Measurements from ENCODE around the gene CCDC186.
"Not testable (repeated sequence)": the region's sequence is repeated elsewhere in the genome, so short reads cannot be mapped to it uniquely, and the experiment has no call there.

Gene CCDC186

DNA sequence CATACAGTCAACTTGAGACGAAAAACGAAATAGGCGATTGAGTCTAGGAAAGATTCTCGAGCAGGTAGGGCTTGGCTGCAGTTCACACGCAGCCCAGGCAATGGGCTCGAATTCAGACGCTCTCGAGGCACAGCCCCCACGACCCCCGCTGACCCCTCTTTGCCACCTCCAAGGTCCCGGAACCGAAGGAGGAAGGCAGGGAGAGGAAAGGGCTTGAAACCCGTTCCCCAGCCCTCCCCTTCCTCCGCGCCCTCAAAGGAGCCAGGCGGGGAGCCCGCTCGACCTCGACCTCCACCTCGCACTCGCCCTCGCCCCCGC is 441 bp downstream of the CCDC186 start:
- no peak for DNase-seq (ENCODE audit: low read depth)

DNA sequence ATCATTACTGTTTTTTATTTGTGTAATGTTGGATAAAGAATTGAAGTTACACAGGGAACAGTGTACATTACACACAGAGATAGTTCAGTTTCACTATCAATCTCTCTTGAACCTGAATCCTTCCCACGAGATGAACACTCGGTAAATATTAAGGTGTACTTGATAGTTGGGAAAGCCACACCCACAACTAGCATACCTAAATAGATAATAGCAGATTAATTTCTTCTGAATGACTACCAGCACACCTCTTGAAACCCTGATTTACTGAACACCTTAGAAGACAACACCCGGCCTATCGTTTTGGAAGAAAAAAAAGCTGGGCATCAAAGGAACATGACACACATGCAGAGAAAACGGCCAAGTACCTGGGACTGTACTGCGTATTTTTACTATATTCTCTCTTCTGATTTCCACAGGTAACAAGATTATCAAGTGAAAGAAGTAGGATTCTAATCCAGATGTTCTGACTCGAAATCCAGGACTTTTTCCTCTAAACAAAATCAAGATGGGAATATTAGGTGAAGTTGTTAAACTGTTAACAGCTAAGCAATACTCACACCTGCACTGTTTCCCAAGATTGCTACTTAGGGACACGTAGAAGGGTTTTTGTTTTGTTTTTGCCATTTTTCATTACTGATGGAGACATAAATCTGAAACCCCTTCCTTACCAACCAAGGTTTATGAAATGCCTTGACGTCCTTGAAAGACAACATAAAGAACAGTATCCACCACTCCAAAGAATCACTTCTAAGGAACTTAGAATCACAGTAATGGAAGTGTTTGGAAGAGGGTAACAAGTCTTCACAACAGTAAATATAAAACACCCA is 1.0 kb downstream of the CCDC186 start:
- peak; percentile 4 for DNase-seq (ENCODE audit: low read depth)

DNA sequence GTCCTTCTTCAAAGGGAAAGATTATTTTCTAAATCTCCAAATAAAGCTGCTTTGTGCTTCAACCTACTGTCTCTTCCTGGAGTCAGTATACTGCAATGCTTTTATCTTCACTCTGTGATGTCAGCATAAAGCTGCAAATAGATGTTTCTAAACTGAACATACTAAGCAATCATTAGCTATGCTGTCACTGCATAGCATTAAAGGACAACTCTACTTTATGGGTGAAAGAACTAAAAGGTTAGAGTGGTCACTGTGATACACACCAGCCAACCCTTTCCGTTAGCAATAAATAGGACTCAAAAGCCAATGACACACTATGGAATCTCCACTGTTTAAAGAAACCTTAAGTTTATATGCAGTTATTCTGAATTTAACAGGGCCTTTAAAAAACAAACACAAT is 1.8 kb downstream of the CCDC186 start:
- DNase-seq (ENCODE audit: low read depth): peak; percentile 48

DNA sequence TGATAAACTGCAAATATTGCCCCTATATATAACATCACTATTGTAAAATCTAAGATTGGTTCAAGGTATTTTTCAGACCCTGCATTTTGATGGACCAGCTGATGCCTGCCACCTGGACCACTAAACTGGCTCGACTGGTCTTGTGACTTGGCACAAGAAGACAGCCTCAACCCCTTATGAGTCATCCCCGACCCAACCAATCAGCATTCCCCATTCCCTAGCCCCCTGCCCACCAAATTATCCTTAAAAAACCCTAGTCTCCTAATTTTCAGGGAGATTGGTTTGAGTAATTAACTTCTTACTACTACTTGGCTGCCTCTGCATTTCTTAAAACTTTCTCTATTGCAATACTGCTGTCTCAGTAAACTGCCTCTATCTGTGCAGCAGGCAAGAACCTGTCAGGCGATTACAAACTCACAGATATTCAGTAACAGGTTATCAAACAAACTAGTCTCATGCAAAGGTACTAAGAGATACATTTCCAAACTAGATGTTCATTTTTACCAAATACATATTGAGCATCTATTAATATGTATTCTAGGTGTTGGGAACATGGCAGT is 5.5 kb downstream of the CCDC186 start:
- no peak for DNase-seq (ENCODE audit: low read depth)

DNA sequence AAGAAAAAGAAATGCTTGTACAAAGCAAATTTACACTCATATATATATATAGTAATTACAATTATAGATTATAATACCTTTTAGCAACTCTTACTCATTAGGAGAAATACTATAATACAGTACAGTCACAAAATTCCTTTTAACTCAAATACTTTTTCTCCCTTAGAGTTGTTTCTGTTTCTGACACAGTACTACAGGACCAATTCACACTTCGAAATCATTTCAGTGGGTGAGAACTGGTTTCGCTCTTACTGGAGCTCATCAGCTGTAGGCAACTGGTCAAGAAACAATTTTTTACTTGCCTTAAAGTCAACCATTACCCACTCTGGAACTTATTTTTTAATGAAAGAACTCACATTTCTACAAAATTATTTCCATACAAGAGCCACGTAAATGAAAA is 6.0 kb downstream of the CCDC186 start:
- DNase-seq (ENCODE audit: low read depth): no peak

DNA sequence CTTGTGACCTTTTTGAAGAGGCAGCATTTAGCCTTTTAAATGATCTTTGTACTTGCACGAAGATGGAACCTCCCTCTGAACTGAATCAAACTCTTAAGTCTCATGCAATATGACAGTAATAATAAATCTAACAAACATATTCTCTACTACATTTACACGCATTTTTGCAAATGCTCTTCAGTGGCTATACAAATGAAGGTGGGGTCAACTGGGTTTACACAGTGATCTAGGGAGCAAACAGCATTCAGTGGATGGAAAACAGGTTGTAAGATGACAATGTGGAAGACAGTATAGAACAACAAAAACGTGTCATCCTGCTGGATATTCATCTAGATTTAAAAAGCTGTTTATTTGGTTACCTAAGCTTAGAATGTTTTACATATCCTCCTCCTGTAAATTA is 7.5 kb downstream of the CCDC186 start:
- no peak for DNase-seq (ENCODE audit: low read depth)

DNA sequence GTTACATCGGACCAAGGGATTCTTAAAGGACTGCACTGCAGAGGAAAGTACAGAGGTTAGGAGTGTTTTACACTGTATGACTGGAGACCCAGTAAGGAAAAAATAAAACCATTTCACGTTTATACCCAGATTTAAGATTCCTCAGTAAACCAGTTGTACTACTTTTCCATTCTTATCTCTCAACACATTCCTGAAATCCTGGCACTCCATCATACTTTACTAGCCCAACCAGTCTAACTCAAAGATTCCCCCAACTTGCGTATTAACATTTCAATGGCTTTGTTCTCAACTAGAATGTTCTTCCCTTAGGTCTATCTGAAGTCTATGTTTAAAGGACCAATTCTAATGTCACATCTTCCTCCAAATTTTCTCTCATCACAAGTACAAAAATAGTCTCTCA is 8.0 kb downstream of the CCDC186 start:
- DNase-seq (ENCODE audit: low read depth): no peak

DNA sequence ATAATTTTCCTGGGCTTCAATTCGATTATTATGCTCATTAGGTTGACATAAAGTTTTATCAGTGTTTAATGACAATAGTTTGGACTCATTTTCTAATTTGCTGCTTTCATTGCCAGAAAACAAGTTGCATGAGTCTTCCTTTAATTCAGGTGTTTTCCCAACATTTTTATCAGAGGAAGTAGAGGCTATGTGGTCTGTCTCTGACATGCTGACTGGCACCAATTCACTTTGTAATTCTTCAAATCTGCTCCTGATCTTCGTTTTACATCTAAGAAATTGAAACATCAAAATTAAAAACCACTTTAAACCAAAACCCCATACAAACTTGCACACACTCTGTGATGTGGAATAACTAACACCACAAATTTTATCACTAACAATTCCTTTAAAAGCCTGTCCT is 10.9 kb downstream of the CCDC186 start:
- no peak for DNase-seq (ENCODE audit: low read depth)

DNA sequence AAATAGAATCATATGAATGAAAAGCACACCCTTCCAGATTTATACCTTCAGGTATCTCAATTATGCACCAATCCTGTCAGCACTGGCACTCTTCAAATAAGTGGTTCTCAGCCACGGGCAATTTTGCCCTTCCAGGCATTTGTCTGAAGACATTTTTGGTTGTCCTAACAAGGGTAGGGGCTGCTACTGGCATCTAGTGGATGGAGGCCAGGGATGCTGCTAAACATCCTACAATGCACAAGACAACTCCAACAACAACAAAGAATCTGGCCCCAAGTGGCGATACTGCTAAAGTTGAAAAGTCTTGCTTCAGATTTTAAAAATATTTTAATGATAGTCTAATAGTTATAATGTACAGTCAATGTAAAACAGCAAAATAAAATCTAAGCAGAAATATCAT is 16.1 kb downstream of the CCDC186 start:
- no peak for DNase-seq (ENCODE audit: low read depth)

DNA sequence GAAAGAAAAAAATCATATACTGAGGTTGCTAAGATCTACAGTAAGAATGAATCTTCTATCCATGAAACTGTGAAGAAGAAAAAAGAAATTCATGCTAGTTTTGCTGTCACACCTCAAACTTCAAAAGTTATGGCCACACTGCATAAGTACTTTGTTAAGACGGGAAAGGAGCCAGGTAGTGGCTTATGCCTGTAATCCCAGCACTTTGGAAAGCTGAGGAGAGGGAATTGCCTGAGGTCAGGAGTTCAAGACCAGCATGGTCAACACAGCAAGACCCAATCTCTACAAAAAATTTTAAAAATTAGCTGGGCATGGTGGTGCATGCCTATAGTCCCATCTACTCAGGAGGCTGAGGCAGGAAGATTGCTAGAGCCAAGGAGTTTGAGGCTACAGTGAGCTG is 22.1 kb downstream of the CCDC186 start:
- no peak for DNase-seq (ENCODE audit: low read depth)

DNA sequence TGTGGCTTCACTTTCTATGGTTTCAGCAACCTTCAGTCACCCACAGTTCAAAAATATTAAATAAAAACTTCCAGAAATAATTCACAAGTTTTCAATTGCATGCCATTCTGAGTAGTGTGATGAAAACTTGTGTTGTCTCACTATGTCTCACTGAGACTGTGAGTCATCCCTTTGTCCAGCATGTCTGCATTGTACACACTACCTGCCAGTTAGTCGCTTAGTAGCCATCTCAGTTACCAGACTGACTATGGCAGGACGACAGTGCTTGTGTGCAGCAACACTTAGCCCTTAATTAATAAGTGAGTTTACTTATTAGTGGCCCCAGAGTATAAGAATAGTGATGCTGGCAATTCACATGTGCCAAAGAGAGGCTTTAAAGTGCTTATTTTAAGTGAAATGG is 22.5 kb downstream of the CCDC186 start:
- peak; percentile 81 for DNase-seq (ENCODE audit: low read depth)

DNA sequence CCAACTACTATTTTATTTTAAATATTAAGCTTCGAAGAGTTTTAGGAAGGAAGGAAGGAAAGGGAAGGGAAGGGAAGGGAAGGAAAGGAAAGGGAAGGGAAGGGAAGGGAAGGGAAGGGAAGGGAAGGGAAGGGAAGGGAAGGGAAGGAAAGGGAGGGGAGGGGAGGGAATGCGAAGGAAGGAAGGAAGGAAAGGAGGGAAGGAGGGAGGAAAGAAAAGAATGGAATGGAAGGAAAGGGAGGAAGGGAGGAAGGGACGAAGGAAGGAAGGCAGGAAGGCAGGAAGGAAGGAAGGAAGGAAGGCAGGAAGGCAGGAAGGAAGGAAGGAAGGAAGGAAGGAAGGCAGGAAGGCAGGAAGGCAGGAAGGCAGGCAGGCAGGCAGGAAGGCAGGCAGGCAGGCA is 24.5 kb downstream of the CCDC186 start:
- DNase-seq (ENCODE audit: low read depth): not testable (repeated sequence)

DNA sequence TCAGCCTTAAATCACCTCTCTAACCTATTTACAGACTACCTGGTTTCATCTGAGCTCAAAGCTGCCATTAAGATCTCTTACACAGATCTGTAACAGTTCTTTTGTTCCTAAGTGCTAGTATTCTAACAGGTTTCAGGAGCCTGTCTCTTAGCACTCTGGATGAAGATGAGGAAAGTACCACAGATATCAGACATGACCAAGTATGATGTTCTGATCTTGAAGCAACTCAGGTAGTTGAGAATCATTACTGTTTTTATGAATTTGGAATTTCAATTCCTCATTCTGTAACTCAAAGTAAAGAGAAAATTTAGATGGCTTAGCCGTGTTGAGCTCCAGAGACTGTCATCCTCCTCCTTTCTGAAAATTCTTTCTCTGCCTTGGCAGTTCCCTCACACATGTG is 30.8 kb downstream of the CCDC186 start:
- DNase-seq (ENCODE audit: low read depth): no peak

DNA sequence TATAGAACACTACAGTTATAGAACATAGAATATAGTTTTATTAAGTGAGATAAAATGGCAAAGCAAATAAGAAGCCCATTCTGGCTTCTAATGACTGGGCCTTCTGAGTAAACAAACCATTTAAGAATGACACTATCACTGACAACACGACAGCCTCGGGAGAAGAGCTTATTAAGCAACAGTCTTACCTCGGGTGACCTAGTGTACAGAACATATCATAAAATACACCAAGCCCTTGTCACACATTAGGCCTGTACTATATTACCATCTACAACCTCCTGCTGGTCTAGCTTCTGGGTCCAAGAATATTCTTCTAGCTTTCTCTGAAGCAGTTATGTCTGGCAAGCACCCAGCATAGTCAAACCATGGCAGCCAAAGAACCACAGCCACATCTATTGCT is 32.0 kb downstream of the CCDC186 start:
- DNase-seq (ENCODE audit: low read depth): no peak

DNA sequence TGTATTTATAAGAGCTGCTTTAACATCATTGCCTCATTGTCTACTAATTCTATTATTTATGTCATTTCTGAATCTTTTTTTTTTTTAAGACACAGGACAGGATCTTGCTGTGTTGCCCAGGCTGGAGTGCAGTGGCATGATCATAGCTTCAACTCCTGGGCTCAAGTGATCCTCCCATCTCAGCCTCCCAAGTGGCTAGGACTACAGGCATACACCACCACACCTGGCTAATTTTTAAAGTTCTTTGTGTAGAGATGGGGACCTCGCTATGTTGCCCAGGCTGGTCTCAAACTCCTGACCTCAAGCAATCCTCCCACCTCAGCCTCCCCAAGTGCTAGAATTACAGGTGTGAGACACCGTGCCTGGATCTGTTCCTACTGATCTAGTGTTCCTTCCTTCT is 33.2 kb downstream of the CCDC186 start:
- DNase-seq (ENCODE audit: low read depth): not testable (repeated sequence)

DNA sequence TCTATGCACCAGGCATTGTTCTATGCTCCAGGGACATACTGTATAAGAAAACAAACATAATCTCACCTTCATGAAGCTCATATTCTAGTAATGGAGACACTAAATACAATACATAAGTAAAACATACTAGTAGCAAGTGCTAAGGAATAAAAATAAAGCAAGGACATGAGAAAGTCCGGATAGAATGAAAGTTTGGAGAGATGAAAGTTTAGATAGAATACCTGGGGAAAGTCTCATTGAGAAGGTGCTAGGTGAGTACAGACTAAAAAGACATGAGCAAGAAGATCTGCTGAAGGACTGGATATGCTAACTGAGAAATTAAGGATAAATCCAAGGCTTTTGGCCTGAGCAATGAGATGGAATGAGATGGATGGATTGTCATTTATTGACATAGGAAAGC is 34.0 kb downstream of the CCDC186 start:
- DNase-seq (ENCODE audit: low read depth): no peak

DNA sequence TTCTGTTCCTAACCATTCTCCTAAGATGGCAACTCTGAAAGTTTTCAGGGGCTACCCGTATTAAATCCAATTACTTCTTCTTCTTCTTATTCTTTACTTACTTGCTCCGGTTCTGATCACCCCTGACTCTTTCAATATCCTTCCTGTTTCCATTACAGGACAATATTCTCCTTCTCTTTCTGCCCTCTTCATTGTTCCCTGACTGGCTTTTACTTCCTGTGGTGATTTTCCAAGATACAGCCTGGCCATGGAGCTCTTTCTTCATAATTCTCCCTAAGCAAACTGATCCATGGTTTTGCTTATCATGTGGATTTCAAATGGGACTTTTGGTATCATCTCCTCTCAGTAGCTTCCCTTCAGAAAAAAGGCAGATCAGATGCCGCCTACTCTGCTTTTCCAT is 35.4 kb downstream of the CCDC186 start:
- no peak for DNase-seq (ENCODE audit: low read depth)

DNA sequence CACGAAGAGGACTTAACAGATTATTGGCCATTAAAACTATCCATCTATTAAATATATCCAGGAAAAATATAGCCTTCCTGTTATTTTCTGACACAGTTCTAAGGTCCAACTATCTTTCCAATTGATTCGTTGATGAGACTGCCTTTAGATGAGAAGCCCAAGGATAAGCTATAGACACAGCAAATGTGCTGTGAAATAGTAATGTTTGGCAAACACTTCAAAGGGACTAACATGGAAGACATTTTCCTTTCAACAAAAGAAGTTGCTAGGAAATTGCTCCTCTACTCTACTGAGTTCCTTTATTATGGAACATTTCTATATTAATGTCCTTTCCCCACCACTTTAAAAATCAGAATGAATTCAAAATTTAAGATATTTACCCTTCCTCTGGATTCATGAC is 38.5 kb downstream of the CCDC186 start:
- no peak for DNase-seq (ENCODE audit: low read depth)

DNA sequence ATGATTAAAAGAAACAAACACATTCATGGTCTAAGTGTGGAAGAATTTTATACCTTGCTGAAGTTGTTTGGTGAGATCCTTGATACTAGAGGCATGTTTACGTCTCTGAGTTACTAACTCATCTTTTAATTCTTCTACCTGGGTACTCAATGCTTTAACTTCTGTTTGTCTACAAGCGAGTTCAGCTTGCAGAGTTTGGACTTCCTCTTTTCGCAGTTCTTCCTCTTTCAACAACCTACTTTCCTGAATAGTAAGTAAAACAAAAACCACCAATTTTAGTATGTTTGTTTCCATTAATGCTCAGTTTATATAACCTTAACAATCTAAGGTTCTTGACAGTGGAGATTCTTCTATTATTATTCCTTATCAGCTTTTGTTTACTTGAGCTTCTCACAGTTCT is 42.9 kb downstream of the CCDC186 start:
- no peak for DNase-seq (ENCODE audit: low read depth)

DNA sequence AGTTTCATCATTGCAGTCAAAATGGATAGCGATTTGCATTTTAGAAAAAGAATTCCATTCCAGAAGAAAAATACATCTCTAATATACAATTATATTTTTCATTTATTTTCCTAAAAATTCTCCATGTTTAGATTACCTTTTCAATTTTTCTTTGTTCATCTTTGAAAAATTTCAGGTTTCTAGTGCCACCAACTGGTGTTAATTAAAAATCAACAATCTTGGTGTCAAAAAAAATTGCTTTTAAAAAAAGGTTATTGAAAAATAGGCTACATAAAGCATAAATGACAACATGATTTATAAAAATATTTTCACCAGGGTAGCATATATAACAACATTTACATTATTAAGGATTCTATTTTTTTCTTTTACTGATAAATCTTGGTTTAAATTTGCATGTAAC is 53.0 kb downstream of the CCDC186 start:
- no peak for DNase-seq (ENCODE audit: low read depth)

DNA sequence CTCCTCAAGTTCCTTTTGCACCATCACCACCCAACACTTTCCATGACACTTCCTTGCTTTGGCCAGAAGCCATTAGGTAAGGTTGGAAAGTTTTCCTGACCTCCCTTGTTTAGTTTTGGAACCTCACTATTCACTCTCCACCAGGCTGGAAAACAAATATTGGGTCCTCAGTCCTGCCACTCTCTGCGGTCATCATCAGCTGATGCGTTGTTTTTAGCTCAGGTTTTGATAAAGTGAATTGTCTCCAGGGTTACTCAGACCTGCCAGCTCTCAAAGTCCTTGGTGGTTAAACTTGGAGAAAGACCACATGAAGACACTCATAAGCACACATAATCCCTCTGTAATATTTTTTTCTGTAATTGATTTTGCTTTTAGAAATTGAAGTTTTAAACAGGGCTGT is 55.5 kb downstream of the CCDC186 start:
- no peak for DNase-seq (ENCODE audit: low read depth)

DNA sequence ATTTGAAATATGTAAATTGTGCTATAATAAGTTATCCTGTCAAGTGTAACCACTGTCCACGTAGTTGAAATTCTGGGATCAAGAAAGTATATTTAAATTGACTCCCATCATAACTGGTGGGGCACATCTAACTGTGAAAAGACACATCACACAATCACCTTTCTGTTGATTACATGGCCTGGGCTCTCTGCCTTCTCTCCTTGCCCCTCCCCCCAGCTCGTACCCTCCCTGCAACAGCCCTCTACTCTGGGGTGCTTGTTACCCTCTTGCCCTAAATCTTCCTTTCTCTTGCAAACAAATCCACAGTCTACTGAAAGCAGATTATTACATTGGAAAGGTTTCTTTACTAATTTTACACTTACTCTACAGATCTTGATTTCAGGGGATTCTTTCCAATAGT is 56.3 kb downstream of the CCDC186 start:
- no peak for DNase-seq (ENCODE audit: low read depth)

DNA sequence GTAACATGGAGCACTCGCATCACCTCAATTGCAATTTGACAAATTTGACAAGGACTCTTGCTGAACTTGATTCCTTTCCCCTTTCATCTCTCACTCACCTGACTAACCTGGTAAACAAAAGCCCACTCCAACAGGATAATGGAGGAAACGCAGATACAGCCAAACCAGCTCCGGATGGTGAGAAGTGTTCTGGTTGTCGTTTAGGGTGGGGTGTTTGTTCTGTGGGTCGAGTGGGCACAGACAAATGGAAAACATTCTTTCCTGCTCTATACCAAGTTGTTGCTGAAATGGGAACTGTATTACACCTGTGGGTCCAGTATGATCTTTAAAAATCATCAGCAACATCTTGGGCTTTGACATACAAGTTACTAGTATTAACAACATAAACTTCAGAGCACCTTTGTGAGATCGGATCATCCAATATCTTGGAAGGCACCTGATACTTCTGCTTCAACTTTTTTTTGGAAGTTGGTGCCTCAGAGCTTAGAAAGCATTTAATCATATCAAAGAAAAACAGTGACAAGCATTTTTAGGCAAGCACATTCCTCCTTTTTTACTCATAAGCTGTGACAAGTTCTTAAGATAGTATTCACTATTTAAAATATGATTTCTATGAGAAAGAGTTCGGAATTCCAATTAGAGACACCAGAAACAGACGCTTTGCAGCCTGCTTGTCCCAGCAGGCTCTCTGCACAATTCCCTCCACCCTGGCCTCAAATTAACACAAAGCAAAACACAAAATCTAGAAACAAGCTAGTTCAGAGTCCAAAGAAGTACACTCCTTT is 58.1 kb downstream of the CCDC186 start:
- peak; percentile 32 for DNase-seq (ENCODE audit: low read depth)
